ENCODE results near the gene STK33. TPM values are rescaled to one million over a fixed set of nuclear protein-coding genes. Genes with fewer than 3 reads are reported as not detected.

STK33 gene
- total RNA-seq, 1 experiment from 2014 or later = 0.21 TPM

GRCh38 chr11:8375932-8376331 is 218.1 kb downstream of the STK33 start:
- H3K9me3 ChIP-seq (replicated peaks) = no peaks in the 10 kb centered on the region
- H3K36me3 ChIP-seq = no peaks in the 10 kb centered on the region
- no peak for DNase-seq (ENCODE audit: low read depth in 1 of 2, low spot score in 2 of 2)
- H3K27me3 ChIP-seq (replicated peaks) = no peaks in the 10 kb centered on the region
- no peaks in the 10 kb centered on the region for H3K4me1 ChIP-seq (replicated peaks)
- no peak overlapping the region for H3K4me3 ChIP-seq
- H3K27ac ChIP-seq = no peak overlapping the region

GRCh38 chr11:8375460-8375859 is 218.6 kb downstream of the STK33 start:
- H3K9me3 ChIP-seq (replicated peaks) = no peaks in the 10 kb centered on the region
- H3K27me3 ChIP-seq (replicated peaks) = no peaks in the 10 kb centered on the region
- DNase-seq (ENCODE audit: low read depth in 1 of 2, low spot score in 2 of 2) = no peak
- no peak overlapping the region for H3K27ac ChIP-seq
- no peaks in the 10 kb centered on the region for H3K4me1 ChIP-seq (replicated peaks)
- no peak overlapping the region for H3K4me3 ChIP-seq
- no peaks in the 10 kb centered on the region for H3K36me3 ChIP-seq

GRCh38 chr11:8374716-8375115 is 219.3 kb downstream of the STK33 start:
- Histone ChIP-seq H3K36me3 (no peaks in the 10 kb centered on the region), H3K27ac (no peak overlapping the region), H3K4me1 (replicated peaks) (no peaks in the 10 kb centered on the region), H3K4me3 (no peak overlapping the region), H3K27me3 (replicated peaks) (no peaks in the 10 kb centered on the region), H3K9me3 (replicated peaks) (no peaks in the 10 kb centered on the region)
- no peak for DNase-seq (ENCODE audit: low read depth in 1 of 2, low spot score in 2 of 2)

- H3K27me3 ChIP-seq (replicated peaks) = no peaks in the 10 kb centered on the region
- DNase-seq (ENCODE audit: low read depth in 1 of 2, low spot score in 2 of 2) = no peak
Measured at GRCh38 chr11:8373519-8374432, 220.3 kb downstream of the STK33 start.

GRCh38 chr11:8372641-8373381 is 221.2 kb downstream of the STK33 start:
- Histone ChIP-seq H3K36me3 (no peaks in the 10 kb centered on the region), H3K27ac (no peak overlapping the region), H3K27me3 (replicated peaks) (no peaks in the 10 kb centered on the region), H3K4me3 (no peak overlapping the region), H3K9me3 (replicated peaks) (no peaks in the 10 kb centered on the region), H3K4me1 (replicated peaks) (no peaks in the 10 kb centered on the region)
- no peak for DNase-seq (ENCODE audit: low read depth in 1 of 2, low spot score in 2 of 2)

More at GRCh38 chr11:8373519-8374432, 220.3 kb downstream of the STK33 start:
- Histone ChIP-seq H3K4me1 (replicated peaks) (no peaks in the 10 kb centered on the region), H3K4me3 (no peak overlapping the region), H3K9me3 (replicated peaks) (no peaks in the 10 kb centered on the region), H3K27ac (no peak overlapping the region), H3K36me3 (no peaks in the 10 kb centered on the region)

GRCh38 chr11:8371516-8371884 is 222.5 kb downstream of the STK33 start:
- Histone ChIP-seq H3K27ac (no peak overlapping the region), H3K4me1 (replicated peaks) (no peaks in the 10 kb centered on the region), H3K27me3 (replicated peaks) (no peaks in the 10 kb centered on the region), H3K4me3 (no peak overlapping the region), H3K36me3 (no peaks in the 10 kb centered on the region), H3K9me3 (replicated peaks) (no peaks in the 10 kb centered on the region)
- DNase-seq (ENCODE audit: low read depth in 1 of 2, low spot score in 2 of 2) = no peak

GRCh38 chr11:8370812-8371515 is 223.1 kb downstream of the STK33 start:
- Histone ChIP-seq H3K36me3 (no peaks in the 10 kb centered on the region), H3K27me3 (replicated peaks) (no peaks in the 10 kb centered on the region), H3K4me1 (replicated peaks) (no peaks in the 10 kb centered on the region), H3K27ac (no peak overlapping the region), H3K4me3 (no peak overlapping the region), H3K9me3 (replicated peaks) (no peaks in the 10 kb centered on the region)
- DNase-seq (ENCODE audit: low read depth in 1 of 2, low spot score in 2 of 2) = no peak

- Histone ChIP-seq H3K27me3 (replicated peaks) (no peaks in the 10 kb centered on the region), H3K4me1 (replicated peaks) (no peaks in the 10 kb centered on the region), H3K4me3 (no peak overlapping the region), H3K27ac (no peak overlapping the region), H3K9me3 (replicated peaks) (no peaks in the 10 kb centered on the region), H3K36me3 (no peaks in the 10 kb centered on the region)
- no peak for DNase-seq (ENCODE audit: low read depth in 1 of 2, low spot score in 2 of 2)
Measured at GRCh38 chr11:8369592-8370205, 224.3 kb downstream of the STK33 start.

GRCh38 chr11:8368772-8369171 is 225.3 kb downstream of the STK33 start:
- Histone ChIP-seq H3K4me3 (no peak overlapping the region), H3K36me3 (no peaks in the 10 kb centered on the region), H3K27me3 (replicated peaks) (no peaks in the 10 kb centered on the region)

GRCh38 chr11:8368194-8368593 is 225.8 kb downstream of the STK33 start:
- Histone ChIP-seq H3K36me3 (no peaks in the 10 kb centered on the region), H3K9me3 (replicated peaks) (no peaks in the 10 kb centered on the region), H3K27me3 (replicated peaks) (no peaks in the 10 kb centered on the region), H3K4me3 (no peak overlapping the region), H3K27ac (no peak overlapping the region), H3K4me1 (replicated peaks) (no peaks in the 10 kb centered on the region)
- no peak for DNase-seq (ENCODE audit: low read depth in 1 of 2, low spot score in 2 of 2)

More at GRCh38 chr11:8368772-8369171, 225.3 kb downstream of the STK33 start:
- Histone ChIP-seq H3K27ac (no peak overlapping the region), H3K9me3 (replicated peaks) (no peaks in the 10 kb centered on the region), H3K4me1 (replicated peaks) (no peaks in the 10 kb centered on the region)
- no peak for DNase-seq (ENCODE audit: low read depth in 1 of 2, low spot score in 2 of 2)

- Histone ChIP-seq H3K27me3 (replicated peaks) (no peaks in the 10 kb centered on the region), H3K27ac (no peak overlapping the region), H3K4me3 (no peak overlapping the region), H3K9me3 (replicated peaks) (no peaks in the 10 kb centered on the region), H3K4me1 (replicated peaks) (no peaks in the 10 kb centered on the region), H3K36me3 (no peaks in the 10 kb centered on the region)
- no peak for DNase-seq (ENCODE audit: low read depth in 1 of 2, low spot score in 2 of 2)
Measured at GRCh38 chr11:8366316-8366715, 227.7 kb downstream of the STK33 start.

GRCh38 chr11:8365216-8365941 is 228.6 kb downstream of the STK33 start:
- Histone ChIP-seq H3K36me3 (no peaks in the 10 kb centered on the region), H3K4me1 (replicated peaks) (no peaks in the 10 kb centered on the region), H3K4me3 (no peak overlapping the region), H3K27me3 (replicated peaks) (no peaks in the 10 kb centered on the region), H3K27ac (no peak overlapping the region), H3K9me3 (replicated peaks) (no peaks in the 10 kb centered on the region)
- DNase-seq (ENCODE audit: low read depth in 1 of 2, low spot score in 2 of 2) = no peak

GRCh38 chr11:8363921-8364320 is 230.1 kb downstream of the STK33 start:
- Histone ChIP-seq H3K36me3 (no peaks in the 10 kb centered on the region), H3K9me3 (replicated peaks) (no peaks in the 10 kb centered on the region), H3K27me3 (replicated peaks) (no peaks in the 10 kb centered on the region), H3K27ac (no peak overlapping the region), H3K4me1 (replicated peaks) (no peaks in the 10 kb centered on the region), H3K4me3 (no peak overlapping the region)
- no peak for DNase-seq (ENCODE audit: low read depth in 1 of 2, low spot score in 2 of 2)

Measured in SJSA1 (cell line).